Common myeloid progenitor, CD34-positive (primary cell): ENCODE data around the gene TNRC6C.
A peak's percentile ranks its signal among the peaks of the same experiment; 100 is the strongest.

ENCODE experiments used
- CTCF ChIA-PET: fragments of 350-600 bp; sonication (Branson Sonifier 250); formaldehyde crosslinking; loops from one replicate; lab custom pipeline; 2021; ENCODE audit warnings: antibody characterized with exemption; lab: Charles Lee
- POLR2A ChIA-PET: fragments of 350-600 bp; sonication (Branson Sonifier 250); formaldehyde crosslinking; loops from one replicate; lab custom pipeline; 2021; ENCODE audit warnings: antibody characterized with exemption; lab: Charles Lee
- DNase-seq, 3 donors: peaks; one replicate each; pipeline versions ENCODE4 v3.0.0 to v3.0.0-alpha.2; 2013
- H3K27ac ChIP-seq, 2 experiments: 1 replicate in 1 of 2; 2 replicates in 1 of 2; pipeline ENCODE4 v1.7.0; 2013; ENCODE audit warnings: inconsistent platforms in 2 of 2, low read length in 2 of 2, mild to moderate bottlenecking in 2 of 2, low read depth in 1 of 2, moderate library complexity in 1 of 2; ENCODE audit not compliant: severe bottlenecking in 2 of 2, insufficient read depth in 1 of 2, poor library complexity in 1 of 2
- H3K27me3 ChIP-seq, 5 experiments: replicated peaks in 2 of 5; 1 replicate in 3 of 5; 2 replicates in 2 of 5; pipeline versions ENCODE4 v1.6.1 to v1.7.0; 2013; ENCODE audit warnings: low read length in 4 of 5, mild to moderate bottlenecking in 2 of 5, moderate library complexity in 2 of 5, inconsistent platforms in 1 of 5; ENCODE audit not compliant: insufficient read depth in 5 of 5, control insufficient read depth in 4 of 5
- H3K36me3 ChIP-seq, 4 experiments: 1 replicate in 2 of 4; 2 replicates in 2 of 4; pipeline versions ENCODE4 v1.6.1 to v1.7.0; 2013; ENCODE audit warnings: low read length in 3 of 4, control low read depth in 1 of 4, mild to moderate bottlenecking in 1 of 4; ENCODE audit not compliant: control insufficient read depth in 4 of 4, insufficient read depth in 4 of 4
- H3K4me1 ChIP-seq, 4 experiments: 1 replicate in 3 of 4; 2 replicates in 1 of 4; pipeline versions ENCODE4 v1.6.1 to v1.7.1; 2013; ENCODE audit warnings: low read length in 3 of 4, mild to moderate bottlenecking in 3 of 4, control low read depth in 1 of 4, inconsistent platforms in 1 of 4, moderate library complexity in 1 of 4; ENCODE audit not compliant: control insufficient read depth in 4 of 4, insufficient read depth in 4 of 4; ENCODE audit errors: control extremely low read depth in 1 of 4
- H3K4me3 ChIP-seq, 7 experiments: 1 replicate in 4 of 7; 2 replicates in 3 of 7; pipeline versions ENCODE4 v1.5.1 to v1.7.0; 2013; ENCODE audit warnings: mild to moderate bottlenecking in 7 of 7, low read length in 6 of 7, moderate library complexity in 6 of 7, inconsistent platforms in 2 of 7, low read depth in 2 of 7, control low read depth in 1 of 7; ENCODE audit not compliant: insufficient read depth in 4 of 7, control insufficient read depth in 1 of 7; ENCODE audit errors: extremely low read depth in 1 of 7
- H3K9me3 ChIP-seq, 5 experiments: 1 replicate in 4 of 5; 2 replicates in 1 of 5; pipeline versions ENCODE4 v1.6.1 to v1.7.1; 2013; ENCODE audit warnings: low read length in 4 of 5, mild to moderate bottlenecking in 2 of 5, inconsistent platforms in 1 of 5, low read depth in 1 of 5, moderate library complexity in 1 of 5; ENCODE audit not compliant: control insufficient read depth in 4 of 5, insufficient read depth in 2 of 5; ENCODE audit errors: control extremely low read depth in 1 of 5
- WGBS: methylation state at CpG from one replicate; pipeline ENCODE4 v1.1.5; 2013; ENCODE audit not compliant: insufficient coverage; 5-methylcytosine and 5-hydroxymethylcytosine counted together

The TNRC6C gene

GRCh38 chr17:77944390-77945222, 13.9 kb upstream of the TNRC6C start:
- H3K27ac ChIP-seq: no peak overlapping the region
- no peaks in the 10 kb centered on the region for H3K9me3 ChIP-seq
- DNase-seq: no peak
- H3K4me3 ChIP-seq: no peak overlapping the region
- ChIA-PET CTCF (interaction anchor here (1.3 kb wide), 1 partner anchor 14 kb away, joined by 4 read pairs; the partner anchor contains the start of gene TNRC6C), POLR2A (no interaction called here)
- H3K27me3 ChIP-seq: peaks cover 0 to 3% (median 0%) of the 10 kb centered on the region in 5 experiments
- no peaks in the 10 kb centered on the region for H3K36me3 ChIP-seq
- H3K4me1 ChIP-seq: no peaks in the 10 kb centered on the region
- 97% methylated on average over 10 of the region's 12 CpGs for WGBS

GRCh38 chr17:77946900-77947645, 11.4 kb upstream of the TNRC6C start:
- no peak for DNase-seq
- H3K4me3 ChIP-seq: no peak overlapping the region
- WGBS: 94% methylated on average over 5 of the region's 6 CpGs
- no peaks in the 10 kb centered on the region for H3K4me1 ChIP-seq
- no peak overlapping the region for H3K27ac ChIP-seq
- H3K36me3 ChIP-seq: no peaks in the 10 kb centered on the region
- H3K9me3 ChIP-seq: no peaks in the 10 kb centered on the region
- POLR2A ChIA-PET: interaction anchor here (1.3 kb wide), 1 partner anchor 11 kb away, joined by 5 read pairs; no protein-coding TSS in a partner anchor
- CTCF ChIA-PET: no interaction called here
- H3K27me3 ChIP-seq: peaks cover 0 to 15% (median 5%) of the 10 kb centered on the region in 5 experiments

GRCh38 chr17:77948690-77949114, 9.8 kb upstream of the TNRC6C start:
- ChIA-PET POLR2A (interaction anchor here (1.3 kb wide), 1 partner anchor 9 kb away, joined by 5 read pairs; no protein-coding TSS in a partner anchor), CTCF (no interaction called here)
- no peaks in the 10 kb centered on the region for H3K9me3 ChIP-seq
- no peaks in the 10 kb centered on the region for H3K4me1 ChIP-seq
- whole genome bisulfite sequencing: 83% methylated on average over 2 of the region's 3 CpGs
- no peak overlapping the region for H3K27ac ChIP-seq
- H3K4me3 ChIP-seq: no peak overlapping the region
- H3K27me3 ChIP-seq: peaks cover 0 to 22% (median 15%) of the 10 kb centered on the region in 5 experiments
- no peak for DNase-seq
- no peaks in the 10 kb centered on the region for H3K36me3 ChIP-seq

- Histone ChIP-seq H3K27ac (no peak overlapping the region), H3K4me1 (no peaks in the 10 kb centered on the region), H3K27me3 (peaks cover 0 to 25% (median 15%) of the 10 kb centered on the region in 5 experiments), H3K4me3 (no peak overlapping the region), H3K36me3 (no peaks in the 10 kb centered on the region), H3K9me3 (no peaks in the 10 kb centered on the region)
- no peak for DNase-seq
- ChIA-PET CTCF (no interaction called here), POLR2A (interaction anchor here (0.6 kb wide), 1 partner anchor 55 kb away, joined by 3 read pairs; no protein-coding TSS in a partner anchor)
- WGBS: 96% methylated on average over 5 of the region's 5 CpGs
Observed at GRCh38 chr17:77951123-77951522, 7.4 kb upstream of the TNRC6C start.

- POLR2A ChIA-PET: no interaction called here
- Histone ChIP-seq H3K36me3 (no peaks in the 10 kb centered on the region), H3K4me1 (peaks cover 0 to 5% (median 3%) of the 10 kb centered on the region in 4 experiments), H3K27me3 (peaks cover 4 to 33% (median 18%) of the 10 kb centered on the region in 5 experiments), H3K4me3 (no peak overlapping the region), H3K9me3 (no peaks in the 10 kb centered on the region), H3K27ac (no peak overlapping the region)
- CTCF ChIA-PET: no interaction called here
- 93% methylated on average over 5 of the region's 5 CpGs for WGBS
- no peak for DNase-seq
Observed at GRCh38 chr17:77952368-77952767, 6.1 kb upstream of the TNRC6C start.

- CTCF ChIA-PET: interaction anchor here (2.0 to 2.1 kb wide), 2 partner anchors 13 to 69 kb away, joined by 4 to 6 read pairs; no protein-coding TSS in a partner anchor
- Histone ChIP-seq H3K27ac (peak overlapping the region in 1 of 2 experiments; percentile 8), H3K4me1 (peaks cover 17 to 26% (median 22%) of the 10 kb centered on the region in 4 experiments), H3K27me3 (peaks cover 4 to 27% (median 22%) of the 10 kb centered on the region in 5 experiments), H3K4me3 (peak overlapping the region; percentile 69 to 96 (median 78)), H3K9me3 (no peaks in the 10 kb centered on the region), H3K36me3 (no peaks in the 10 kb centered on the region)
- POLR2A ChIA-PET: interaction anchor here (0.8 to 1.5 kb wide), 7 partner anchors 8 to 76 kb away, joined by 3 to 16 read pairs (median 5); no protein-coding TSS in a partner anchor
- peak in 2 of 3 donors; percentile 58 to 61 for DNase-seq
- WGBS: under 1% methylated on average over 18 of the region's 24 CpGs
Observed at GRCh38 chr17:77957235-77957856, 1.2 kb upstream of the TNRC6C start.
